HEK293 (cell line): ENCODE data around the gene SRC.
A peak's percentile ranks its signal among the peaks of the same experiment; 100 is the strongest.

ENCODE experiments used
- CTCF ChIA-PET: fragments of 350-600 bp; formaldehyde crosslinking; extraction: SDS; loops from one replicate; lab custom pipeline; 2021; ENCODE audit warnings: antibody characterized with exemption; lab: Yijun Ruan, JAX
- POLR2A ChIA-PET: fragments of 300-600 bp; formaldehyde crosslinking; extraction: SDS; loops from one replicate; lab custom pipeline; 2020; ENCODE audit warnings: antibody characterized with exemption, inconsistent platforms; lab: Yijun Ruan, JAX
- H3K27ac ChIP-seq: fragments of 200-500 bp; sonication (Bioruptor generic); 2 replicates; pipeline ENCODE4 v1.5.1; 2014; ENCODE audit warnings: low read depth, low read length, control low read depth, inconsistent platforms; ENCODE audit errors: extremely low read depth
- H3K36me3 ChIP-seq, 2 experiments: fragments of 200-500 bp in 1 of 2; sonication (Bioruptor generic) in 1 of 2; 1 replicate in 1 of 2; 2 replicates in 1 of 2; pipeline ENCODE4 v1.5.1; 2014 to 2017; ENCODE audit warnings: inconsistent platforms in 2 of 2, low read length in 2 of 2; ENCODE audit not compliant: control insufficient read depth in 2 of 2, insufficient read depth in 1 of 2
- H3K4me1 ChIP-seq: fragments of 200-500 bp; sonication (Bioruptor generic); 2 replicates; pipeline ENCODE4 v1.5.1; 2014; ENCODE audit warnings: mild to moderate bottlenecking, low read length, inconsistent platforms; ENCODE audit not compliant: control insufficient read depth, insufficient read depth
- H3K4me3 ChIP-seq: 2 replicates; pipeline ENCODE4 v1.5.1; 2011; ENCODE audit warnings: low read depth, mild to moderate bottlenecking, control low read depth, low read length, moderate library complexity
- H3K9me3 ChIP-seq: fragments of 200-500 bp; sonication (Bioruptor generic); 2 replicates; pipeline ENCODE4 v1.5.1; 2014; ENCODE audit warnings: low read depth, low read length, inconsistent platforms; ENCODE audit not compliant: control insufficient read depth, insufficient read depth
- GLIS2 ChIP-seq: fragments of 450-650 bp; formaldehyde crosslinking; IDR thresholded peaks from 2 replicates; pipeline ENCODE4 v1.5.1; 2016; ENCODE audit warnings: missing biosample characterization, missing genetic modification characterization
- PRDM1 ChIP-seq: fragments of 450-650 bp; formaldehyde crosslinking; IDR thresholded peaks from 2 replicates; pipeline ENCODE4; 2016; ENCODE audit warnings: missing biosample characterization, missing genetic modification characterization
- SCRT1 ChIP-seq: fragments of 450-650 bp; formaldehyde crosslinking; IDR thresholded peaks from 2 replicates; pipeline ENCODE4 v1.5.1; 2016; ENCODE audit warnings: missing biosample characterization, missing genetic modification characterization, borderline replicate concordance
- SCRT2 ChIP-seq: fragments of 450-650 bp; formaldehyde crosslinking; IDR thresholded peaks from 2 replicates; pipeline ENCODE4 v1.5.1; 2016; ENCODE audit warnings: missing biosample characterization, missing genetic modification characterization
- SP2 ChIP-seq: fragments of 450-650 bp; formaldehyde crosslinking; IDR thresholded peaks from 2 replicates; pipeline ENCODE4 v1.5.1; 2016; ENCODE audit warnings: missing biosample characterization, missing genetic modification characterization
- TRIM28 ChIP-seq: IDR thresholded peaks from 2 replicates; pipeline ENCODE4 v1.6.1; 2011; ENCODE audit warnings: low read length, control low read depth, borderline replicate concordance
- YY1 ChIP-seq: fragments of 450-650 bp; formaldehyde crosslinking; IDR thresholded peaks from 2 replicates; pipeline ENCODE4 v1.5.1; 2018; ENCODE audit warnings: missing biosample characterization, missing genetic modification characterization
- ZIC2 ChIP-seq: fragments of 450-650 bp; formaldehyde crosslinking; IDR thresholded peaks from 2 replicates; pipeline ENCODE4 v1.5.1; 2016; ENCODE audit warnings: missing biosample characterization, missing genetic modification characterization
- ZNF175 ChIP-seq: fragments of 450-650 bp; formaldehyde crosslinking; IDR thresholded peaks from 2 replicates; pipeline ENCODE4 v1.5.1; 2016; ENCODE audit warnings: missing biosample characterization, missing genetic modification characterization
- ZNF221 ChIP-seq: fragments of 450-650 bp; formaldehyde crosslinking; IDR thresholded peaks from 2 replicates; pipeline ENCODE4 v1.5.1; 2017; ENCODE audit warnings: missing biosample characterization, missing genetic modification characterization, borderline replicate concordance
- ZNF366 ChIP-seq: fragments of 450-650 bp; formaldehyde crosslinking; conservative IDR thresholded peaks from 2 replicates; pipeline ENCODE4 v1.5.1; 2016; ENCODE audit warnings: missing biosample characterization, missing genetic modification characterization
- ZNF416 ChIP-seq: fragments of 450-650 bp; formaldehyde crosslinking; IDR thresholded peaks from 2 replicates; pipeline ENCODE4 v1.5.1; 2016; ENCODE audit warnings: missing biosample characterization, missing genetic modification characterization
- ZNF510 ChIP-seq: fragments of 450-650 bp; formaldehyde crosslinking; IDR thresholded peaks from 2 replicates; pipeline ENCODE4 v1.5.1; 2018; ENCODE audit warnings: mild to moderate bottlenecking, missing genetic modification characterization, missing biosample characterization; ENCODE audit not compliant: insufficient replicate concordance
- ZNF549 ChIP-seq: fragments of 450-650 bp; IDR thresholded peaks from 2 replicates; pipeline ENCODE4 v1.5.1; 2018; ENCODE audit warnings: missing biosample characterization, missing genetic modification characterization, mild to moderate bottlenecking, inconsistent platforms, moderate library complexity
- ZNF600 ChIP-seq: fragments of 450-650 bp; formaldehyde crosslinking; IDR thresholded peaks from 2 replicates; pipeline ENCODE4 v1.5.1; 2016; ENCODE audit warnings: missing biosample characterization, missing genetic modification characterization
- ZNF776 ChIP-seq: fragments of 450-650 bp; formaldehyde crosslinking; IDR thresholded peaks from 2 replicates; pipeline ENCODE4 v1.5.0; 2017; ENCODE audit warnings: missing biosample characterization, missing genetic modification characterization, borderline replicate concordance
- ZNF791 ChIP-seq: fragments of 450-650 bp; formaldehyde crosslinking; IDR thresholded peaks from 2 replicates; pipeline ENCODE4 v1.5.1; 2016; ENCODE audit warnings: missing biosample characterization, missing genetic modification characterization
- ZNF830 ChIP-seq: fragments of 450-650 bp; IDR thresholded peaks from 2 replicates; pipeline ENCODE4 v1.5.0; 2018; ENCODE audit warnings: missing biosample characterization, missing genetic modification characterization, low read depth, mild to moderate bottlenecking, moderate library complexity
- TF ChIP-seq, protein P1 (sequence below): fragments of 450-650 bp; formaldehyde crosslinking; IDR thresholded peaks from 2 replicates; pipeline ENCODE4 v1.5.1; 2016; ENCODE audit warnings: missing biosample characterization, missing genetic modification characterization
- TF ChIP-seq, protein P2 (sequence below): fragments of 450-650 bp; IDR thresholded peaks from 2 replicates; pipeline ENCODE4 v1.5.1; 2018; ENCODE audit warnings: missing biosample characterization, mild to moderate bottlenecking, missing genetic modification characterization
- TF ChIP-seq, protein P3 (sequence below): fragments of 450-650 bp; formaldehyde crosslinking; IDR thresholded peaks from 2 replicates; pipeline ENCODE4 v1.5.1; 2016; ENCODE audit warnings: missing biosample characterization, missing genetic modification characterization
- TF ChIP-seq, protein P4 (sequence below): fragments of 450-650 bp; formaldehyde crosslinking; IDR thresholded peaks from 2 replicates; pipeline ENCODE4 v1.5.1; 2016; ENCODE audit warnings: missing biosample characterization, missing genetic modification characterization

SRC gene

DNA sequence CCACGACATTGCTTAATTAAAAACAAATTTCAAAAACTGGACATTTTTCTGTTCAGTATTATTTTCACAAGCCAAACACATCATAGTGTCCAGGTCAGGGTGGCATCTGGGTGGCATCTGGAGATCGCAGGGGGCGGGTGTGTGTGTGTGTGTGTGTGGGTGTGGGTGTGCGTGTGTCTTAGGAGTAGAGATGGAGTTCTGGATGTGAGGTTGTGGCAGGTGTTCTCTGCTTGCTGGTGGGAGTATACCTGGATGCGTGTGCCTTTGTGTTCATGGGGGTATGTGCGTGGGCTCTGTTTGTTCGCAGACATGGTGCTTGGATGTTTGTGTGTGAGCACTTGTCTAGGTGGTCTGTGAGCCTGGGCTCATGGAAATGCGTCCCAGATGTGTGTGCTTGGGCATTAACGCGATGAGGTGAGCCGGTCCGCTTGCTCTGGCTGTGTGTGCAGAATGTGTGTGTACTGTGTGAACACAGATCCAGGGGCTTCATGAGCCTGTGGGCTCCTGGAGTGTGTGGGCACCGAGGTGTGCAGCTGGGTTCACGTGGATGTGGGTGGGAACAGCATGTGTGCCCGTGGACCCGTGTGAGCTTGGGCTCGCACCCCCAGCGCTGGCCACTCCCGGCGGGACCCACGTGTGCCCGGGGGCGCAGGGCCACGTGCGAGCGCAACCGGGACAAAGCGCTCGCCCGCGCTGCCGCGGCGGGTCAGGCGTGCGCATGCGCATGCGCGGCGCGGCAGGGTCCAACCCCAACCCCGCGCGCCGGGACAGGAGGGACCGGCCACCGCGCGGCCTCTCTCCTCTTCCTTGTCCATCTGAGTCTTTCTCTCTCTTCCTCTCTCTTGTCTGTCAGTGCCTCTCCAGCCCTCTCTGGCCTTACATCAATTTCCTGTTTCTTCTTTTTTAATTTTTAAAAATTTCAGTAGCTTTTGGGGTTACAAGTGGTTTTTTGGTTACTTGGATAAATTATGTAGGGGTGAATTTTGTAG, 60.4 kb downstream of the SRC start (continued):
- TF ChIP-seq, protein P1, sequence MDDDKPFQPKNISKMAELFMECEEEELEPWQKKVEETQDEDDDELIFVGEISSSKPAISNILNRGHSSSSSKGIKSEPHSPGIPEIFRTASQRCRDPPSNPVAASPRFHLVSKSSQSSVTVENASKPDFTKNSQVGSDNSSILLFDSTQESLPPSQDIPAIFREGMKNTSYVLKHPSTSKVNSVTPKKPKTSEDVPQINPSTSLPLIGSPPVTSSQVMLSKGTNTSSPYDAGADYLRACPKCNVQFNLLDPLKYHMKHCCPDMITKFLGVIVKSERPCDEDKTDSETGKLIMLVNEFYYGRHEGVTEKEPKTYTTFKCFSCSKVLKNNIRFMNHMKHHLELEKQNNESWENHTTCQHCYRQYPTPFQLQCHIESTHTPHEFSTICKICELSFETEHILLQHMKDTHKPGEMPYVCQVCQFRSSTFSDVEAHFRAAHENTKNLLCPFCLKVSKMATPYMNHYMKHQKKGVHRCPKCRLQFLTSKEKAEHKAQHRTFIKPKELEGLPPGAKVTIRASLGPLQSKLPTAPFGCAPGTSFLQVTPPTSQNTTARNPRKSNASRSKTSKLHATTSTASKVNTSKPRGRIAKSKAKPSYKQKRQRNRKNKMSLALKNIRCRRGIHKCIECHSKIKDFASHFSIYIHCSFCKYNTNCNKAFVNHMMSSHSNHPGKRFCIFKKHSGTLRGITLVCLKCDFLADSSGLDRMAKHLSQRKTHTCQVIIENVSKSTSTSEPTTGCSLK (tag by site-specific recombination), result no peak
- no peak for TF ChIP-seq ZNF221 (tag by site-specific recombination)
- TF ChIP-seq GLIS2 (tag by site-specific recombination), result peak; percentile 39
- no peak for TF ChIP-seq SP2 (tag by site-specific recombination)
- no peak for TF ChIP-seq TRIM28
- TF ChIP-seq, protein P2, sequence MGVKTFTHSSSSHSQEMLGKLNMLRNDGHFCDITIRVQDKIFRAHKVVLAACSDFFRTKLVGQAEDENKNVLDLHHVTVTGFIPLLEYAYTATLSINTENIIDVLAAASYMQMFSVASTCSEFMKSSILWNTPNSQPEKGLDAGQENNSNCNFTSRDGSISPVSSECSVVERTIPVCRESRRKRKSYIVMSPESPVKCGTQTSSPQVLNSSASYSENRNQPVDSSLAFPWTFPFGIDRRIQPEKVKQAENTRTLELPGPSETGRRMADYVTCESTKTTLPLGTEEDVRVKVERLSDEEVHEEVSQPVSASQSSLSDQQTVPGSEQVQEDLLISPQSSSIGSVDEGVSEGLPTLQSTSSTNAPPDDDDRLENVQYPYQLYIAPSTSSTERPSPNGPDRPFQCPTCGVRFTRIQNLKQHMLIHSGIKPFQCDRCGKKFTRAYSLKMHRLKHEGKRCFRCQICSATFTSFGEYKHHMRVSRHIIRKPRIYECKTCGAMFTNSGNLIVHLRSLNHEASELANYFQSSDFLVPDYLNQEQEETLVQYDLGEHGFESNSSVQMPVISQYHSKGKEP (tag by site-specific recombination), result no peak
- no peak for TF ChIP-seq SCRT1 (tag by site-specific recombination)
- TF ChIP-seq ZNF175 (tag by site-specific recombination), result no peak
- TF ChIP-seq ZNF549 (tag by site-specific recombination), result no peak
- TF ChIP-seq ZNF776 (tag by site-specific recombination), result no peak
- TF ChIP-seq ZNF416 (tag by site-specific recombination), result no peak
- TF ChIP-seq ZNF791, result no peak
- TF ChIP-seq YY1, result no peak
- TF ChIP-seq ZNF510 (tag by site-specific recombination), result no peak
- TF ChIP-seq ZIC2 (tag by site-specific recombination), result peak; percentile 15; the same call in 1 of the 2 replicates
- TF ChIP-seq, all 188 proteins: peak for 26

DNA sequence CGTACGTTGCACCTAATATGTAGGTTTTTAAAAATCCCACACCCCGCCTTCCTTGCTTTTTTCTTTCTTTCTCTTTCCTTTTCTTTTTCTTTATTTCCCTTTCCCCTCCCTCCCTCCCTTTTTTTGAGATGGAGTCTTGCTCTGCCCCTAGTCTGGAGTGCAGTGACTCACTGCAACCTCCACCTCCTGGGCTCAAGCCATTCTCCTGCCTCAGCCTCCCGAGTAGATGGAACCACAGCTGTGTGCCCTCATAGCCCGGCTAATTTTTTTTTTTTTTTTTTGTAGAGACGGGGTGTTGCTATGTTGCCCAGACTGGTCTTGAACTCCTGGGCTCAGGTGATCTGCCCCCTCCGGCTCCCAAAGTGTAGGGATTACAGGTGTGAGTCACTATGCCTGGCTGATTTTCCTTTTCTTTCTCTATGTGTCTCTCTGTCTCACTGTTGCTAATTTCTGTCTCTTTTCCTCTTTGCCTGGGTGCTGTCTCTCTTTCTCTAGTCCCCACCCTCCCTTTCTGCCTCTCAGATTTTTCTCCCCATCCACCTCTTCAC, 61.2 kb downstream of the SRC start:
- Histone ChIP-seq H3K4me1 (no peaks in the 10 kb centered on the region), H3K4me3 (no peak overlapping the region), H3K9me3 (no peaks in the 10 kb centered on the region), H3K36me3 (peaks cover 0 to 23% of the 10 kb centered on the region in 2 experiments; a peak in 1 of 3 replicates), H3K27ac (no peak overlapping the region)
- POLR2A ChIA-PET, result no interaction called here
- TF ChIP-seq, protein P3, sequence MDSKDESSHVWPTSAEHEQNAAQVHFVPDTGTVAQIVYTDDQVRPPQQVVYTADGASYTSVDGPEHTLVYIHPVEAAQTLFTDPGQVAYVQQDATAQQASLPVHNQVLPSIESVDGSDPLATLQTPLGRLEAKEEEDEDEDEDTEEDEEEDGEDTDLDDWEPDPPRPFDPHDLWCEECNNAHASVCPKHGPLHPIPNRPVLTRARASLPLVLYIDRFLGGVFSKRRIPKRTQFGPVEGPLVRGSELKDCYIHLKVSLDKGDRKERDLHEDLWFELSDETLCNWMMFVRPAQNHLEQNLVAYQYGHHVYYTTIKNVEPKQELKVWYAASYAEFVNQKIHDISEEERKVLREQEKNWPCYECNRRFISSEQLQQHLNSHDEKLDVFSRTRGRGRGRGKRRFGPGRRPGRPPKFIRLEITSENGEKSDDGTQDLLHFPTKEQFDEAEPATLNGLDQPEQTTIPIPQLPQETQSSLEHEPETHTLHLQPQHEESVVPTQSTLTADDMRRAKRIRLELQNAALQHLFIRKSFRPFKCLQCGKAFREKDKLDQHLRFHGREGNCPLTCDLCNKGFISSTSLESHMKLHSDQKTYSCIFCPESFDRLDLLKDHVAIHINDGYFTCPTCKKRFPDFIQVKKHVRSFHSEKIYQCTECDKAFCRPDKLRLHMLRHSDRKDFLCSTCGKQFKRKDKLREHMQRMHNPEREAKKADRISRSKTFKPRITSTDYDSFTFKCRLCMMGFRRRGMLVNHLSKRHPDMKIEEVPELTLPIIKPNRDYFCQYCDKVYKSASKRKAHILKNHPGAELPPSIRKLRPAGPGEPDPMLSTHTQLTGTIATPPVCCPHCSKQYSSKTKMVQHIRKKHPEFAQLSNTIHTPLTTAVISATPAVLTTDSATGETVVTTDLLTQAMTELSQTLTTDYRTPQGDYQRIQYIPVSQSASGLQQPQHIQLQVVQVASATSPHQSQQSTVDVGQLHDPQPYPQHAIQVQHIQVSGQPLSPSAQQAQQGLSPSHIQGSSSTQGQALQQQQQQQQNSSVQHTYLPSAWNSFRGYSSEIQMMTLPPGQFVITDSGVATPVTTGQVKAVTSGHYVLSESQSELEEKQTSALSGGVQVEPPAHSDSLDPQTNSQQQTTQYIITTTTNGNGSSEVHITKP (tag by site-specific recombination), result 0 out of 2 replicates have a peak, but pooled peaks have one; percentile 57
- TF ChIP-seq, protein P4, sequence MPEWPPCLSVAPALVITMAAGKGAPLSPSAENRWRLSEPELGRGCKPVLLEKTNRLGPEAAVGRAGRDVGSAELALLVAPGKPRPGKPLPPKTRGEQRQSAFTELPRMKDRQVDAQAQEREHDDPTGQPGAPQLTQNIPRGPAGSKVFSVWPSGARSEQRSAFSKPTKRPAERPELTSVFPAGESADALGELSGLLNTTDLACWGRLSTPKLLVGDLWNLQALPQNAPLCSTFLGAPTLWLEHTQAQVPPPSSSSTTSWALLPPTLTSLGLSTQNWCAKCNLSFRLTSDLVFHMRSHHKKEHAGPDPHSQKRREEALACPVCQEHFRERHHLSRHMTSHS (tag by site-specific recombination), result no peak
- TF ChIP-seq ZNF600 (tag by site-specific recombination), result peak; percentile 93
- 0 out of 2 replicates have a peak, but pooled peaks have one; percentile 5 for TF ChIP-seq SCRT2
- peak; percentile 42; the same call in 1 of the 2 replicates for TF ChIP-seq ZNF366
- TF ChIP-seq ZNF830 (tag by site-specific recombination), result no peak
- TF ChIP-seq PRDM1 (tag by site-specific recombination), result peak; percentile 82
- CTCF ChIA-PET, result no interaction called here
